Uterus (tissue), 2 donors: ENCODE data around the gene DMTF1.

Experiments
- POLR2A ChIP-seq, 2 donors: fragments of 450-650 bp; IDR thresholded peaks; one replicate each; pipeline ENCODE4 v1.6.1; 2016; ENCODE audit warnings: antibody characterized with exemption in 2 of 2, mild to moderate bottlenecking in 1 of 2, moderate library complexity in 1 of 2
- TF ChIP-seq, protein P1 (sequence below), 4 experiments: fragments of 200-600 bp in 2 of 4; fragments of 450-650 bp in 2 of 4; sonication (generic) in 2 of 4; IDR thresholded peaks; one replicate each; pipeline ENCODE4 v1.5.1; 2016 to 2019; ENCODE audit warnings: antibody characterized with exemption in 4 of 4, mild to moderate bottlenecking in 2 of 4, moderate library complexity in 1 of 4

DNA sequence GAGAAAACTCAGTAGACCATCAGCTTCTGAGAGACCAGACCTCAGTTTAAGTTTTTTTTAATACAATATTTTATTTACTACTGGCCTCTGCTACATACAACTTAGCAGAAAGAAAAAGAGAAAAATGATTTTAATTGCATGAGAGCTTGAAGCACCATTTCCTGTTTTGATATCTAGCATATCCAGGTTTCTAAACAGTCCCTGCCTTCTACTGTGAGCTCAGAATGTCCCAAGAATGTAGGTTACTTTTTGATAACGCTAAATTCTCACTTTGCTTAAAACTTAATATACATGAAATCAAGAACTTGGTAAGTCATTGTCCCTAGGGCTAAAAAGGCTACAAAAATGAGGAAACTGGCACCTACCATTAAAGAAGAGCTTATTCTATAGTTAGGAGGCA lies 60.2 kb downstream of the DMTF1 start:
- TF ChIP-seq, protein P1, sequence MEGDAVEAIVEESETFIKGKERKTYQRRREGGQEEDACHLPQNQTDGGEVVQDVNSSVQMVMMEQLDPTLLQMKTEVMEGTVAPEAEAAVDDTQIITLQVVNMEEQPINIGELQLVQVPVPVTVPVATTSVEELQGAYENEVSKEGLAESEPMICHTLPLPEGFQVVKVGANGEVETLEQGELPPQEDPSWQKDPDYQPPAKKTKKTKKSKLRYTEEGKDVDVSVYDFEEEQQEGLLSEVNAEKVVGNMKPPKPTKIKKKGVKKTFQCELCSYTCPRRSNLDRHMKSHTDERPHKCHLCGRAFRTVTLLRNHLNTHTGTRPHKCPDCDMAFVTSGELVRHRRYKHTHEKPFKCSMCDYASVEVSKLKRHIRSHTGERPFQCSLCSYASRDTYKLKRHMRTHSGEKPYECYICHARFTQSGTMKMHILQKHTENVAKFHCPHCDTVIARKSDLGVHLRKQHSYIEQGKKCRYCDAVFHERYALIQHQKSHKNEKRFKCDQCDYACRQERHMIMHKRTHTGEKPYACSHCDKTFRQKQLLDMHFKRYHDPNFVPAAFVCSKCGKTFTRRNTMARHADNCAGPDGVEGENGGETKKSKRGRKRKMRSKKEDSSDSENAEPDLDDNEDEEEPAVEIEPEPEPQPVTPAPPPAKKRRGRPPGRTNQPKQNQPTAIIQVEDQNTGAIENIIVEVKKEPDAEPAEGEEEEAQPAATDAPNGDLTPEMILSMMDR (IDR thresholded peaks at IDR 0.05), result no peak
- TF ChIP-seq POLR2A (IDR thresholded peaks at IDR 0.05), result no peak
